EL (cell line): Measurements from ENCODE around the gene LRMDA.
"Not testable (repeated sequence)": the region's sequence is repeated elsewhere in the genome, so short reads cannot be mapped to it uniquely, and the experiment has no call there.

Experiments used
- DNase-seq: peaks from one replicate; pipeline ENCODE4 v3.0.0-alpha.2; 2016

The LRMDA gene

DNA sequence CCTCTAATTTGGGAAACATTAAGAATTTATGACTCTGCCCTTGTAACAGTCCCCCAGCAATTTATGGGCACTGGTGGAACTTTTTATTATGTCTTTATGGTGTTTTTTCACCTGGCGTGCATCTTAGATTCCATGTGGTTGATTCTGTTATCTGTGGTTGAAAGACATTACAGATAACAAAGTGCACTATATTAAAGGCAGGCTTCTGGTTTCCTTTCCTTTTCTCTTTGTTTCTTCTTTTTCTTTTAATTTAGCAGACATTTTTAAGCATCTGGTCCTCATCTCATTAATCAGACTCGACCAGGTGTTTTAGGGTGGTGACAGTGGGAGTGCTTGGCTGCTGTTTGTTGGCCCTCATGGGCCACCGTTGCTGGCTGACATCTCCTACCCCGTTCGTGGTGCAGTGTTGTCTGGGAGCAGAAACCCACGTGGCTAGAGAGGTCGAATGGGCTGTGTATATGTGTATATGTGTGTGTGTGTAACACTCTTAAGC lies 77.4 kb downstream of the LRMDA start:
- DNase-seq: no peak

DNA sequence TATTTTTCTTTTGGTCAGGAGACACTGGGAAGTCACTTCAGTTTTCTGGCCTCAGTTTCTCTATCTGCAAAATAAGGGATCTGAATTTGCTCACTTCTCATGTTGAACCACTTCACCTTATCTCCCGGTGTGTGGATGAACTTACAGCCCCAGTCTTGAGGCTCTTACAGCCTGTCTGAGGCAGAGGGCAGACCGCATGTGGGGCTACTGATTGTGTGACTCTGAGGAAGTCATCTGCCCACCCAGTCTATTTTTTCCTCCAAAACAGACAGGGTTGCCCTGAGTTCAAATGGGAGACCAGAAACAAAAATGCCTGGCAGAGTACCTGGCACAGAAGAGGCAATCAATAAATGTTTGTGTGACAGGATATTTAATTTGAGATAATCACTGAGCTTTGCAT lies 78.3 kb downstream of the LRMDA start:
- DNase-seq: no peak

DNA sequence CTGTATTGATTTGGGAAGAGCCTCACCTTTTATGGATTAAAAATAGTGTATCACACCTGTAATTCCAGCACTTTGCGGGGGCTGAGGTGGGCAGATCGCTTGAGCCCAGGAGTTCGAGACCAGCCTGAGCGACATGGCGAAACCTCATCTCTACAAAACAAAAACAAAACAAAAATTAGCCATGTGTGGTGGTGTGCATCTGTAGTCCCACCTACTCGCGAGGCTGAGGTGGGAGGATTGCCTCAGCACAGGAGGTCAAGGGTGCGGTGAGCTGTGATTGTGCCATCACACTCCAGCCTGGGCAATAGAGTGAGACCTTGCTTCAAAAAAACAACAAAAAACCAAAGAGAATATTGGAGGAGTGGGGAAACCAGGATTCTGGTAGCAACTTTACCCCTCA lies 79.6 kb downstream of the LRMDA start:
- no peak for DNase-seq

DNA sequence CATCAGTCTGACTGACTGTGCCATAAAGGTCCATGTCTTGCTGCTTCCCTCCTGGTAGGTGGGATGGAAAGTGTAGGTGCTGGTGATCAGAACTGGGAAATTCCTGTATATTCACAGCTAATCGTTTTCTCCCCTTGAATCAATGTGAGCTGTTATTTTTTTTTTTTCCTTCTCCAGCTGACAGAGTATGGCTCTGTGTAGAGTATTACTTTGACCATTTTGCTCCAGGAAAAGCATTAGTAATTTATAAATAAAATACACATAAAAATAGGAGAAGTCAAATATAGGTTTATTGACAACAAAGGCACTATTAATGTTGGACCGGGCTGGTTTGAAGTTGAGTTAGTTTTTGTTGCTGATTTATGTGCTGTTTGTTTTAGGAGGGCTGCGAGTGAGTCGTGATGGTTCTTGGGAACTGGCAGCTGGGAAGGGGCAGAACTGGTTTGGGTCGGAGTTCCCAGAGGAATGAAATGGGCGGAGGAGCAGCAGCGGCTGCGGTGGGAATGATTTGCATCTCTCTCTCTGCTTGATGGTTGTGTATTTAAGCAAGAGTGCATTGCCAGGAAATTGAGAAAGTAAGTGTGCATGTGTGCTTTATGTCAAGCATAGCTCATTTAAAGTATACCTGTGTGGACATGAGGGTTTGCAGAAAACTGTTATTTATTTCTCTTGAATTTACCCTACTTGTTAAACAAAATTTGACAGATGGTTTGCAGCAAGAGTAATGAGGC lies 80.9 kb downstream of the LRMDA start:
- DNase-seq: no peak

DNA sequence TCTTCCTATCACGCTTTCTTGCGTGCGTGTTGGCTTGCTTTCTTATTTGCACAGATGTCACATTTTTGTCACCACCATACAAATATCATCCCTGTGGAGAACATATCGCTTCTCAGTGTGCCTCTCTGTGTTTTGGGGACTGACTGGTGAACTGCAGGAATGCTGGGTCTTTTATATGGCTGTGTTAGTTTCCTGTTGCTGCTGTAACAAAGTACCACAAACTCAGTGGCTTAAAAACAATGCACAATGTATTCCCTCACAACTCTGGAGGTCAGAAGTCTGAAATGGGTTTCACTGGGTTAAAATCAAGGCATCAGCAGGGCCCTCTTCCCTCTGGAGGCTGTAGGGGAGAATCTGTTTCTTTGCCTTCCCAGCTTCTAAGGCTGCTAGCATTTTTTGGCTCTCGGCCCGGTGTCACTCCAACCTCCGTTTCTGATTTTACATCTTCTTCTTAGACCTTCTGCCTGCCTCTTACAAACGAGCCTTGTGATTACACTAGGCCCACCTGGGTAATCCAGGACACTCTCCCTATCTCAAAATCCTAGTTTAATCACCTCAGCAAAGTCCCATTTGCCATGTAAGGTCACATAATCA lies 82.0 kb downstream of the LRMDA start:
- DNase-seq: no peak

DNA sequence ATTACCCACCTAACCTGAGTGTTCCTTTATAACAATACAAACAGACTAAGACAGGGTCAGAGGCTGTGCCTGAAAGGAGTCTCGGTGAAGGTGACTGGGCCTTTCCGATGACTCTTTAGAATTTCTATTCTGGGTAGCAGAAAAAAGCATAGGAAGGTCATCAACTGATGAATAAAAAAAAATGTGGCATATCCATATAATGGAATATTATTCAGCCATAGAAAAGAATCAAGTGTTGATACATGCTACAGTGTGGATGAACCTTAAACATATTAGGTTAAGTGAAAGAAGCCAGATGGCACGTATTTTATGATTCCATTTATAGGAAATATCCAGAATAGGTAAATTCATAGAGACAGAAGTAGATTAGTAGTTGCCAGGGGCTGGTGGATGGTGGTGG lies 83.4 kb downstream of the LRMDA start:
- no peak for DNase-seq

DNA sequence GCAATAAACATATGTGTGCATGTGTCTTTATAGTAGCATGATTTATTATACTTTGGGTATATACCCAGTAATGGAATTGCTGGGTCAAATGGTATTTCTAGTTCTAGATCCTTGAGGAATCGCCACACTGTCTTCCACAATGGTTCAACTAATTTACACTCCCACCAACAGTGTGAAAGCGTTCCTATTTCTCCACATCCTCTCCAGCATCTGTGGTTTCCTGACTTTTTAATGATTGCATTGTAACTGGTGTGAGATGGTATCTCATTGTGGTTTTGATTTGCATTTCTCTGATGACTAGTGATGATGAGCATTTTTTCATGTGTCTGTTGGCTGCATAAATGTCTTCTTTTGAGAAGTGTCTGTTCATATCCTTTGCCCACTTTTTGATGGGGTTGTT lies 84.7 kb downstream of the LRMDA start:
- not testable (repeated sequence) for DNase-seq

DNA sequence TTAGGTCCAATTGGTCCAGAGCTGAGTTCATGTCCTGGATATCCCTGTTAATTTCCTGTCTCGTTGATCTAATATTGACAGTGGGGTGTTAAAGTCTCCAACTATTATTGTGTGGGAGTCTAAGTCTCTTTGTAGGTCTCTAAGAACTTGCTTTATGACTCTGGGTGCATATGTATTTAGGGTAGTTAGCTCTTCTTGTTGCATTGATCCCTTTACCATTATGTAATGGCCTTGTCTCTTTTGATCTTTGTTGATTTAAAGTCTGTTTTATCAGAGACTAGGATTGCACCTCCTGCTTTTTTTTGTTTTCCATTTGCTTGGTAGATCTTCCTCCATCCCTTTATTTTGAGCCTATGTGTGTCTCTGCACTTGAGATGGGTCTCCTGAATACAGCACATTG lies 87.8 kb downstream of the LRMDA start:
- DNase-seq: not testable (repeated sequence)

DNA sequence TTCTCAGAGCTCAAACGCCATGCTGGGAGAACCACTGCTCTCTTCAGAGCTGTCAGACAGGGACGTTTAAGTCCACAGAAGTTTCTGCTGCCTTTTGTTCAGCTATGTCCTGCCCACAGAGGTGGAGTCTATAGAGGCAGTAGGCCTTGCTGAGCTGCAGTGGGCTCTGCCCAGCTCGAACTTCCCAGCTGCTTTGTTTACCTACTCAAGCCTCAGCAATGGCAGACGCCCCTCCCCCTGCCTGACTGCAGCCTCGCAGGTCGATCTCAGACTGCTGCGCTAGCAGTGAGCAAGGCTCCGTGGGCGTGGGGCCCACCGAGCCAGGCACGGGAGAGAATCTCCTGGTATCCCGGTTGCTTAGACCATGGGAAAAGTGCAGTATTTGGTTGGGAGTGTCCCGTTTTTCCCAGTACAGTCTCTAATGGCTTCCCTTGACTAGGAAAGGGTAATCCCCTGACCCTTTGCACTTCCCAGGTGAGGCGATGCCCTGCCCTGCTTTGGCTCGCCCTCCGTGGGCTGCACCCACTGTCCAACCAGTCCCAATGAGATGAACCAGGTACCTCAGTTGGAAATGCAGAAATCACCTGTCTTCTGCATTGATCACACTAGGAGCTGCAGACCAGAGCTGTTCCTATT lies 89.9 kb downstream of the LRMDA start:
- not testable (repeated sequence) for DNase-seq

DNA sequence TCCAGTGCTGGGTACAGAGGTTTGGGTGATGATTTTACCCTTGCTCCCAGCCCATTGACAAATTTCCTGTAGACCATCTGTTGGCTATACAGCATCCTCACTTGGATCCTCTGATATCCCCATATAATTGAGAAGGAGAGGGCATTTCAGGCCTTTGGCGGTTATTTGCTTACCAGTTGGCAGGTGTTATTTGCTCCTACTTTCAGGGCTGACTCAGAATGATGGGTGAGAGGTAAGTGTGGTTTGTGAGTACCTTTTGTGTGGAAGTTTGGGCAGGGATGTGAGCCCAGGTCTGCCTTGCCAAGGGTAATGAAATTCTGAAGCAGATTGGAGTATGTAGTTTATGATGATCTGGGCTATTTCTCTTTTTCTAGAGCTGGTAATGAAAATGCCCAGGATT lies 93.6 kb downstream of the LRMDA start:
- DNase-seq: no peak

DNA sequence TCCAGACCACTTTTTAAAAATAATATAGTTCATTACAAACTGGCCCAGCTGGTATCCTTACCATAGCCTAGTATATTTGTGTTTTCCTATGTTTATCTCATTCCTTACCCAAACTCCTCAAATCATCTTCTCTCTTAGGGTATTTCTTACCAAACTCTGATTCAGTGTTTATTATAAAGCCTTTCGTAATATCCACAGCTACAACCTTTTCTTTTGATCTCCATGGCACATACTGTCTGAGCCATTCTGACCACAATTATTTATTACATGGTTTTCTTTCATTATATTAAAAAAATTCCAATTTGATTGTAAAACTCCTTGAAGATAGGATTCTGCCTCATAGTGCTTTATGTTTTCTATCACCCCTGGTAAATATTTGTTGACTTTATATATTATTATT lies 94.2 kb downstream of the LRMDA start:
- no peak for DNase-seq

DNA sequence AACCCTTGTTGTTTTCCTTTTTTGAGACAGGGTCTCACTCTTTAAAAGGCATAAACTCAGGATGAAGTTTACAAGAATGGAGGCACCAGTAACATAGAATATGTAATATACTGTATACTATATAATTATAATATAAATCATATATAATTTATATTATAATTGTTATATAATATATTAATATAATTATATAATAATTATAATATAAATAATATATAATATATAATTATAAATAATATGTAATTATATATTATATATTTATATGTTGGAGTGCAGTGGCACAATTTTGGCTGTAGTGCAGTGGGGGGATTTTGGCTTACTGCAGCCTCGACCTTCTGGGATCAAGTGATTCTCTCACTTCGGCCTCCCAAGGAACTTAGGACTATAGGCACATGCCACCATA lies 96.1 kb downstream of the LRMDA start:
- no peak for DNase-seq

DNA sequence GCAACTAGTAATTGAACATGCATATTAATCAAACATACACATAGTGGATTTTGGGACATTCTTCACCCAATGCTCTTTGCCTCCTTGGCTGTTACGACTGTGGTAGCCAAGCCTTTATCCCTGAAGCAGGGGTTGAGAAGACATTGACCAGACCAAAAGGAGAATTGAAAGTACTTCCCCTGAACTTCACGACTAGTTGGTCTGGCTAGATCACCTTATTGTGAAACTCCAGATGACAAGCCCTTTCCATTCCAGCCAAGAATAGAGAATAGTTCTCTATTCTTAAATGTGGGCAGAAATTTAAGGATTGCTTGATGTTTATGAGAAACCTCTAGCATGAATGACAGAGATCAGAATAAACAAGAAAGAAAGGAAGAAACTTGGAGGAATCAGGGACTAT lies 97.0 kb downstream of the LRMDA start:
- DNase-seq: no peak

DNA sequence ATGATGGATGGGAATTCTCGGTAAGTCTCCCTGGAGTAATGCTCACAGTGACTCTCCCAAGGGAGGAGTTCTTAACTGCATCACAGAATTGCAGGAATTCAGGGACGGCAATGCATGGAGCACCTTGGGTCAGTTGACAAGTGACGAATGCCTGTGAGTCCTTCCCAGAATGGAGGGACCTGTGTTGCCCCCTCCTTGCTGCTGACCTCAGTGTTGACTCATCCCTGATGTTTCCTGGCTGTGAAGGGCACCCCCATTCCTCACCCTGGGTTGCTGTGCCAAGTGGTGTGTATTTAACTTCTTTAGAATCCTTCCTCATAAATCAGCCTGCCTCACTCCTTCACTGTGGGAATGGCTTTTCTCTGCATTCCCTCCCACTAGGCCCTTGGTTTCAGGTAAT lies 98.9 kb downstream of the LRMDA start:
- DNase-seq: peak; percentile 1

DNA sequence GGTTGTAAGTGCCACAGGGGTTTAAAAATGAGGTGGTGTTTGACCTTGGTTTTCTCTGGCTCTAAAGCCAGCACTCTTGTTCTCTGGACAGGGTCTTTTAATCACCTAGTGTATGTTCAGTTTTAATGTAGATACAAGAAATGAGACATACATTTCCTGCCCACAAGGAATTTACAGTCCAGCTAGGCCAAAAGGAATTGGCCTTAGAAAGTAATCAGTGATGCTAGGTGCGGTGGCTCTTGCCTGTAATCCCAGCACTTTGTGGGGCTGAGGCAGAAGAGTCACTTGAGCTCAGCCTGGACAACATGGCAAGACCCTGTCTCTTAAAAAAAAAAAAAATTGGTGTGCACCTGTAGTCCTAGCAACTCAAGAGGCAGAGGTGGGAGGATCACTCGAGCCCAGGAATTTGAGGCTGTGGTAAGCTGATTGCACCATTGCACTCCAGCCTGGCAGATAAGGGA lies 100.2 kb downstream of the LRMDA start:
- no peak for DNase-seq

DNA sequence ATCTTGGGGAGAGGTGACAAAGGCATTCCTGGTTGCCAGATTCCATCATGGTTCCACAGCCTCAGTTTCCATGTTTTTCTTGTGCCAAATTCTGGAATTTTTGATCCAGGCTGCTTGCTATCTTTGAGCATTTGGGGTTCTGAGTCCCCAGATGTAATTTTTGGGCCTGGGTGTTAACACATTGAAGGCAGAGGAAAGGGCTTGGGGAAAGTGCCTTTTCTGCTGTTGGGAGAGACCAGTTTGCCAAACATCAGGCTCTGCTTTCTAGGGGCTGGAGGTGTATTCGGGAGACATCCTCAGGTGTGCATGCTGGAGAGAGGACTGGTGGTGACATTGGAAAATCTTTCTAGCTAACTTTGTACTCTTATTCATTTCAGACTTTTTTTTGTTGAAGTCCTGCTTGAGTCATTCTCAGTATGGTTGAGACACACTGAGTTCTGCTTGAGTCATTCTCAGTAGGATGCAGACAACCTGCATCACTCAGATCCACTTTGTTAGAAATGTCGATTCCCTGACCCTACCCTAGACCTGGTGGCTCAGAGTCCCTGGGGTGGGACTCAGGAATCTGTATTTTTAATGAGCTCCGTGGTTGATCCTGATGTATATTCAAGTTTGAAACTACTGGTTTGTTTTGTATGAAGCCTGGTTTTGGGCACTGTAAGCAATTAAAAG lies 101.0 kb downstream of the LRMDA start:
- no peak for DNase-seq

DNA sequence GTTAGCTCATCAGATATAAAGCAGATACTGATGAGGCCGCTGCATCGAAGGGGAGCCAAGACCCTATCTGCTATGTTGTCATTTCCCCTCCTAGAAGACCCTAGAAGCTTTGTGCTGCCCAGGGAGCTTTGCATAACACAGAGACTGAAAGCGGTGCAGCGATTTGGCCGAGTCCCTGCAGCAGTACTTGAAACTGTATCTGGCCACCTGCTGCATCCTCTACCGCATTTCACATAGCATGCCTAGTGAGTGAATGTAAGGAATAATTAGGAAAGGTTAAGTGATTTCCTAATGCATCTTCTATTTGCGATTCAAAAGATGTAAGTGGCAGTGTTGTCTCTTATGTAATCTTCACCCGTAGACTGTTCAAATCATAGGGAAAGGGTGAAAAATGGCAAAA lies 106.7 kb downstream of the LRMDA start:
- DNase-seq: no peak

DNA sequence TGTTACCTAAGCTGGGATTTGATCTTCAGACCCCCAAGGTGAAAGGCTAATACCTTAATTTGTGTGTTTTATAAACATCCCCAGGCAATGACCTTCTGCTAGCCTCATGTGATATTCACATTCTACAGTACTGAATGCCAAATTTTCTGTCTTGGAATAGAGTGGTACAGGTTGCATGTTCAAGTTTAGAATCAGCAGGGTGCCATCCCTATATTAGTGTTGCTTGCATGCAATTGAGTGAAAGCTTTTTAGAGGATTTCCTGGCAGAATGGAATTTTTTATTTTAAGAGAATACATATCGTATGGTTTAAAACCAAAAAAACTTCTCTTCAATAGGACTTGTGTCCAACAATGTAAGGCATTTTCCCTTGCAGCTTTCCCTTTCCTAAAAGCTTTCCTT lies 107.3 kb downstream of the LRMDA start:
- DNase-seq: no peak

DNA sequence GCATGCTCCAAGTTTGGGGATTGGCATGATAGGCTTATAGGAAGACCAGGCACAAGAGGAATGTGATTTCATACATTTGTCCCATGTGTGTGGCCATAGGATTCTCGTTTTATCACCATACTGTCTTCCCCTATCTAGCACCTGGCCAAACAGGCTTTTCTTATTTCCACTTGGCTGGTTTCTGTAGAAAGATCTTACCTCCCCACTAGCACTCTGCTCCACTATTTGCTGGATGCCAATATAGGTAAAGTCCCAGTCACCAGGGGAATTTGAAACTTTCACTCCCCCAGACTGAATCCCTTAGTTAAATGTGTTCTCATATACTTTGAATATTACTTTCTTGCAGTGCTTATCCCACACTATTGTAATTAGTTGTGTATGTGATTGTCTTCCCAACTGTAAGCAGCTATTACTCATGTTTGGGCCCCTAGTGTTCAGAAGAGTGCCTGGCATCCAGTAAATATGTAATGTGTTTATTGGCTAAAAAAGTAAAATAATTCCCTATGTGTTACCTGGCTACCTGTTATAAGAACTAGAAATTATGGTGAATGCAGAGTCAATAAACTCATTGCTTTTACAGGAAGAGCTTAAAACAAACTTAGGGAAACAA lies 109.0 kb downstream of the LRMDA start:
- no peak for DNase-seq

DNA sequence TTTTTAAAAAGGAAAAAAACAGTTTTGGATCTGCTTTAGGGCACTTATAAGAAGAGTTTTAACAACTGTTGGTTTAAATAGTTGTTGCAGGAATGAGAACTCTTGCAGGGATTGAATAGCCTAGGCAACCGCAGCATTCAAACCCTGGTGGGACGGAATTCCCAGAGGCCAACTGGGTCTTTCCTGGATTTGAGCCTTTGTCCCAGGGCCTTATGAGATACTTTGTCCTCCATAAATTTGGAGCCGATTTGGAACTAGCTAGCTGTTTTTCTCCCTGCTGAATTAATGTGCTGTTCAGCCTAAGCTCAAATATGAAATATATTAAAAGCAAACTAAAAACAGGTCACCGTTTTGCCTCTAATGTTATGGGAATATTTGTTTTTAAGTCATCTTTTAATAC lies 109.6 kb downstream of the LRMDA start:
- no peak for DNase-seq

DNA sequence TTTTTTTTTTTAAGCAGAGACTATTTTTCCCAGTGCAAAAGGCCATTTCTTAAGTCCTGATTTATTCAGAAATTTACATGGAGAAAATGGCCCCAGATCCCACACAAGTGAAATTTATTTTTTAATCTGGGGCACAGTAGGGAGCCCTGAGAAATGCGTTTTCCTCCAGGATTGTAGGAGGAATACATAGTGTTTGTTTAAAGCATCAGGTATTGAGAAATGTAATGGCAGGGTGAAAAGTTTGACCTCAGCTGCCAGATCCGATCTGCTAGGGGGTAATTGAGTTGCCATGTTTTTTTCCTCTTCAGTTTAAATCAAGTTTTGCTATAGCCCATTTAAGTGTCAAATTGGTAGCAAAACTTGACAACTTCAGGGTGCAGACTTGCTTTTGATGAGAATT lies 110.0 kb downstream of the LRMDA start:
- no peak for DNase-seq

DNA sequence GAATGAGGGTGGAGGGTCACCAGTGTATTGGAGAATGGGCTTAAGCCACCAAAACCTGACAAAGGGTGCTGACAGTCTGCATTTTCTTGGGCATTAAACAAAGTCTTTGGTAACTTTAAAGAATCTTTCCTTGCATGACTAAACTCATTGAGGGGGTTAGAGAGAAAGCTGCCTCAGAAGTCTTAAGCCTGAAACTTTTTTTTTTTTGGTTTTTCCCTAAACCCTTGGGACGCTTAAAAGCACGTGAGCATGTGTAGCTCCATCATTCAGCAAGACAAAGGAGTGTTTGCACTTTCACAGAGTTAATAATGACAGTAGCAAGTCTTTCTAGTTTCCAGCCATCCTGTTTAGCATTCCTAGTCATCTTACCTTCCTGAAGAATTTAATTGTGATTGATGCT lies 110.7 kb downstream of the LRMDA start:
- no peak for DNase-seq

DNA sequence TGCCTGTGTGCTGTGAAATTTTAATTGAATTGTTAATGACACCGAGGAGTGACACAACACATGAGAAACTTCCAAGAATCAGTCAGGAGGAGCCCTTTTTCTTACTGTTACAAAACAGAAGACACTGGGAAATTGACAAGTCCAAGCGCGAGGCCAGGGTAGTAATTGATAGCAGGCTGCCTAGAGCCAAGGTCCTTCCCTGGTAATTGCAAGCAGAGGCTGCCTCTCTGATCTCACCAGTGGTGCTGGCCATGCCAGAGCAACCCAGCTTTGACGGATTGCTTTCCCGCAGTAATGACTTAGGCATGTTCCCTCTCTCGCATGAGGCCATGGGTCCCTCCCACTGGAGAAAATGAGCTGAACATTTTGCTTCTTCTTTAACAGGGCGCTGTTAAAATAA lies 111.5 kb downstream of the LRMDA start:
- DNase-seq: peak; percentile 5
